GM21619 (cell line): ENCODE measurements around the gene TCF7L2.
"Not testable (repeated sequence)": the region's sequence is repeated elsewhere in the genome, so short reads cannot be mapped to it uniquely, and the experiment has no call there.

Experiments
- ATAC-seq: cut with Tn5 transposase; IDR thresholded peaks from one replicate; pipeline ENCODE4 v1.9.1; 2021; ENCODE audit not compliant: unreplicated experiment

TCF7L2 gene

GRCh38 chr10:113061557-113061956 lies 111.5 kb downstream of the TCF7L2 start:
- ATAC-seq: no peak

GRCh38 chr10:113063043-113063967 lies 113.3 kb downstream of the TCF7L2 start:
- no peak for ATAC-seq

DNA sequence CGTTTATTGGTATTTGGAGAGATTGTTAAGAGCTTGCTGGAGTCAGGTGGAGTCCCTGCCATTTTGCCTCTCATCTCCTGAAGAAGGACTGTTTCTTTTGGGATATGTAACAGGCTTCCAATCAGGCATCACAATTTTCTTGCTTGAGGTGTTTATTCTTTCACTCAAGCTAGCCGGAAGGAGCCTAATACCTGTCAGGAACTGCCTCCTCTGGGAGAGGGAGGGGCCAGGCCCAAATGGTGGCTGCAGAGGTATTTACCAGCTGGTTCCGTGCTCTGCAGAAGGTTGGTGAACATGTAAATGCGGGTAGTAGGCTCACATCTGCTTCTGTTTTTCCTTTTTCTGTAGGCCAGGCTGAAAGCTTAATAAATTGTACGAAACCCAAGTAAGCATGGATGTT lies 114.0 kb downstream of the TCF7L2 start:
- no peak for ATAC-seq

GRCh38 chr10:113066120-113066519 lies 116.1 kb downstream of the TCF7L2 start:
- ATAC-seq: not testable (repeated sequence)

GRCh38 chr10:113066561-113067312 lies 116.7 kb downstream of the TCF7L2 start:
- no peak for ATAC-seq

GRCh38 chr10:113067501-113067900 lies 117.5 kb downstream of the TCF7L2 start:
- no peak for ATAC-seq

- ATAC-seq: no peak
Measured at GRCh38 chr10:113068178-113068890, 118.3 kb downstream of the TCF7L2 start.

- no peak for ATAC-seq
Measured at GRCh38 chr10:113069595-113069994, 119.5 kb downstream of the TCF7L2 start.

GRCh38 chr10:113071446-113071845 lies 121.4 kb downstream of the TCF7L2 start:
- ATAC-seq: no peak

DNA sequence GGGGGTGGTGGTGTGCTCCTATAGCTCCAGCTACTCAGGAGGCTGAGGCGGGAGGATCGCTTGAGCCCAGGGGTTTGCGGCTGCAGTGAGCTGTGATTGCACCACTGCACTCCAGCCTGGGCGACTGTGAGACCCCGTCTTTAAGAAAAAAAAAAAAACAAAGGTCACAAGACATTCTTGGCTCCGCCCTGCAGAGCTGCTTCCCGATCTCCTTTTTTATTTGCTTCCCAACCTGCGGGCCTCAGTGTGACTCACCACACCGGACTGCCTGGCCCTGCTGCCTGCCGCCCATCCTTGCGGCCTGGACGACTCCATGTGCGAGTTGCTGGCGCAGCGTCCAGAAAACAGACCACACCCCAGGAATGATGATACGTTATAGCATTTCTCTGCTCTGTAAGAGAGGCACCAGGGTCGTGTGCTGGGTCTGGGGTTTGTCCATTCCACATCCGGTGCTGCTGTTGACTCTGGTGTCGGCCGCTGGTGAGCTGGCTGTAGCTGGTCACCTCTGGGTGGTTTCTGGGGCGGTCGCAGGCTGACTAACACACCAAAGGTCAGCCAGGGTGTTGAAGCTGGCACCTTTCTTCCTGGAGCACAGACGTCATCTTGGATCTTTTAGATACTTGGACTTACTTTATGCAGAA lies 123.6 kb downstream of the TCF7L2 start:
- ATAC-seq: no peak

DNA sequence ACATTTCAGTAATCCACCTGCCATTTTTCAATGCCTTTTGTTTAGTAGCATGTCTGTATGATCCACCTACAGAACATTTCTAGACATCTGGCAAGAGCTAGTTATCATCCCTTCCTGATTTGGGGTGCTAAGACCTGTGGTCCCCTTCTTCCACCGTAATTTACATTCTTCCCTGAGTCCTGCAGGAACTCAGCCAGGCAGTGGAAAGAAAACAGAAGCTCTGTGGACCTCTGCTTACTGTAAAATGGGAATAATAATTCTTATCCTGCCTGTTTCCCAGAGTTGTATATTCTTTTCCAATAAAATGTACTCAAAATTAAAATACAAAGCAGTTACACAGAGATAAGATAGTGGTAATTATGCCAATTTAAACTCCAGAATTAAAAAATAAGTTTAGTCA lies 126.9 kb downstream of the TCF7L2 start:
- ATAC-seq: no peak

- no peak for ATAC-seq
Measured at GRCh38 chr10:113078282-113078907, 128.3 kb downstream of the TCF7L2 start.

- no peak for ATAC-seq
Measured at GRCh38 chr10:113080061-113080924, 130.2 kb downstream of the TCF7L2 start.

DNA sequence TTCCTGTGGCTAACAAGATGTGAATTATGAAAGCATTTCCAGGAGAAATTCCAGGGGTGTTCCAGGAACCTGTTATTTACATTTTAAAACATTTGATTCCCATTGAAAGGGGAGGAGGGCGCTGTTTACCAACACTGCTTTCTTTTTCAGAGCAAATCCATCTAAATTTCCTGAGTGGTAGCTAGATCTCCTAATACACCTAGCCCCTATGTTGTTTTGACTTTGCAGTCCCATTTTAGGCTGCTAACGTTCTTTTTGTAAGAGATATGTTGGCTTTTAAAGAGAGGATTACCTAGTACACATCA lies 130.8 kb downstream of the TCF7L2 start:
- ATAC-seq: no peak

GRCh38 chr10:113084031-113084430 lies 134.0 kb downstream of the TCF7L2 start:
- ATAC-seq: no peak

DNA sequence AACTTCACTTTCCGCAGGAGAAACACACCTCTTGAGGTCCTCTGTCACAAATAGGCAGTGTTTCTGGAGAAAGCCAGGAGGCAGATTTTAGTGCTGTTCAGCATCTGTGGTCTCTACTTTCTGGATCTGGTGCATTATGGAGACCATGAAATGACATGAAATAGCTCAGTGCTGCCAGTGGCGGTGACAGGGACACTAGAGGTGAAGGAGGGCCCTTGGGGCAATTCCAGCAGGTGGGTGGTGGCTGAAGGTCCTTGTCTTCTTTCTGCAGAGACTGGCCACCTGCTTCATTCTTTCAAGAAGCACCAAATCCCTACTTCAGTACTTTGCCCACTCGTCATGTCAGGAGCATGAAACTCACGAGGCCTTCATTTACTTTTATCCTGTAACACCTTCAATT lies 135.7 kb downstream of the TCF7L2 start:
- no peak for ATAC-seq

- ATAC-seq: no peak
Measured at GRCh38 chr10:113086282-113086681, 136.2 kb downstream of the TCF7L2 start.

DNA sequence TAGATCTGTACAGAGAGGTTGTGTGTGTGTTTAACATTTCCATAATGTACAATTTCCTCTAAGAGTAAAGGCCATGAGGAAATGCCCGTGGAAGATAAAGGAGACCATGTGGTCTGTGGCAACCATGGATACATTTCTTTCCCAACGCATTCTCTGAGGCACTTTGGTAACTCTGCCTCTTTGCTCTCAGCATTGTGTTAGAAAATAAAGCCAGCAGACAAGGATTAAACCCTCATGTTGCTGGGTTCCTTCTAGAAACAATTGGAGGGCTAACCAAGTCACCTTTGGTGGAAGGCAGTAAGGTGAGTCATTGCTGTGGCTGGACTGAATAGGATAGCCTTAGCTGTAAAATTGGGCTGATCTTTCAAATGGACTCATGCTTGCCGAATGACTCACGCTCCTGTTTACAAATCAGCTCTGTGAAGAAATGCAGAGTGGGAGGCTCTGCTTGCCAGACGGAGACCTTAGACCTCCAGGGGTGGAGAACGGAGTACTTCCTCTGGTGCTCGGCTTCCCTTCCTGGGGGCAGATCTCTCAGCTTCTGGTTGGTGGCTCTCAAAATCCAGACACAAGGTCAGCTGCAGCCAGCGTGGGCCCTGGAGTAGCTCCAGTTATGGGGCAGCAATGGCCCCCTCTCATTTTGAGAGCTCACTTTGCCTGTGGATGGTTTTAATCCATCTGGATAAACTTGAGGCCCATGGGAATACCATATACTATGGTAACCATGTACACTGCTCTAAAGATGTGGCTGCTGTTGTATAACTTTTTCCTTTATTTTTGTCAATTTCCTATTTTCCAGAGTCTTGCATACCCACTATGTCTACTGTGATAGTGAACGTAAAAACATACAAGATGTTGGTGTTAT lies 137.3 kb downstream of the TCF7L2 start:
- no peak for ATAC-seq

DNA sequence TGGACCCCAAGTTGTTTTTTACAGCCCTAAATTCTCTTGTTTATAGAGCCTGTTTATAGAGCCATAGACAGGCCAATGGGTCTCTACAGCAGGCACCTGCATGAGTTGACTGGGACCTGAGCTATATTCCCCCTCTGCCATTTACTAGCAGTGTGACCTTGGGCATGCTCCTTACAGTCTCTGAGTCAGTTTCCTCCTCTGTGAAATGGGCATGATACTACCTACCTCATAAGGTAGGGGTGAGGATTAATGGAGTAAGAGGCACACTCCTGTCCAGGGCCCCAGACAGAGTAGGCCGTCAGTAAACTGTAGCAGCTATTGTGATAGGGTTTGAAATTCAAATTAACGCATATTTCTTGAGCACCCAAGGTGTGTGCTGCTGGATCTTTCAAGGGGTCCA lies 138.1 kb downstream of the TCF7L2 start:
- no peak for ATAC-seq
